Sigmoid colon (tissue), 7 donors: Measurements from ENCODE around the gene FBL. TPM values are rescaled to one million over a fixed set of nuclear protein-coding genes. Genes with fewer than 3 reads are reported as not detected.
"Not testable (repeated sequence)": the region's sequence is repeated elsewhere in the genome, so short reads cannot be mapped to it uniquely, and the experiment has no call there.

Experiments
- DNase-seq: peaks from one replicate; pipeline ENCODE4 v3.0.0-alpha.2; 2019
- H3K27ac ChIP-seq, 4 donors: fragments of 200-600 bp; sonication (generic); one replicate each; pipeline ENCODE4 v1.5.1; 2016 to 2019; ENCODE audit warnings: mild to moderate bottlenecking in 1 of 4
- H3K27me3 ChIP-seq, 3 donors: fragments of 200-600 bp; sonication (generic); one replicate each; pipeline ENCODE4 v1.5.1; 2019; ENCODE audit warnings: mild to moderate bottlenecking in 1 of 3
- H3K36me3 ChIP-seq, 4 donors: fragments of 200-600 bp; sonication (generic); one replicate each; pipeline ENCODE4 v1.5.1; 2016 to 2019
- H3K4me1 ChIP-seq, 4 donors: fragments of 200-600 bp; sonication (generic); one replicate each; pipeline ENCODE4 v1.5.1; 2017 to 2019
- H3K4me3 ChIP-seq, 4 donors: fragments of 200-600 bp; sonication (generic); one replicate each; pipeline ENCODE4 v1.5.1; 2017 to 2019; ENCODE audit warnings: mild to moderate bottlenecking in 2 of 4, moderate library complexity in 1 of 4
- H3K9me3 ChIP-seq, 4 donors: fragments of 200-600 bp in 3 of 4; sonication (generic) in 3 of 4; one replicate each; pipeline versions ENCODE4 v1.5.1 to v1.6.1; 2013 to 2019
- CTCF ChIP-seq, 4 experiments: fragments of 450-650 bp in 3 of 4; fragments of 200-600 bp in 1 of 4; IDR thresholded peaks; one replicate each; pipeline ENCODE4 v1.5.1; 2016 to 2019; ENCODE audit warnings: antibody characterized with exemption in 4 of 4, mild to moderate bottlenecking in 3 of 4, moderate library complexity in 2 of 4
- EP300 ChIP-seq, 4 donors: sonication (generic); formaldehyde crosslinking; IDR thresholded peaks; one replicate each; pipeline ENCODE4 v1.6.1; 2017; ENCODE audit warnings: antibody characterized with exemption in 4 of 4
- POLR2A ChIP-seq, 2 donors: fragments of 450-650 bp; IDR thresholded peaks; one replicate each; pipeline ENCODE4 v1.6.1; 2016; ENCODE audit warnings: antibody characterized with exemption in 2 of 2, mild to moderate bottlenecking in 2 of 2, moderate library complexity in 2 of 2
- POLR2AphosphoS5 ChIP-seq, 4 donors: sonication (generic); formaldehyde crosslinking; IDR thresholded peaks; one replicate each; pipeline ENCODE4 v1.6.1; 2017; ENCODE audit warnings: antibody characterized with exemption in 4 of 4
- WGBS, 2 donors: extraction: QIAGEN DNeasy Blood & Tissue Kit; methylation state at CpG; one replicate each; pipeline ENCODE4 v1.1.7; 2013; 5-methylcytosine and 5-hydroxymethylcytosine counted together
- intact Hi-C: fragments of 100-400 bp; cut with DNase I; formaldehyde crosslinking; loops from one replicate; pipeline ENCODE4 v1.15.1; 2023
- polyA plus RNA-seq, 3 donors: library from polyadenylated mRNA; stranded (reverse); fragments of 200-250 nt; gene quantifications; one replicate each; pipeline ENCODE4 v1.2.3, GENCODE V29; 2013
- total RNA-seq, 4 donors: library from RNA; depleted of rRNA; stranded (reverse); fragments of >200 nt; gene quantifications; one replicate each; pipeline ENCODE4 v1.1.0, GENCODE V29; 2016
- donor health status: healthy with polysubstance abuse.
- donor health status: Bipolar disorder and iron deficiency.
- donor health status: healthy.

The FBL gene
- total RNA-seq (100 to 1,000 TPM in 3 of 4 donors, 10 to 100 TPM in 1; 96.4 to 147 (median 109) TPM), polyA plus RNA-seq (100 to 1,000 TPM; 121 to 333 (median 225) TPM)

- Histone ChIP-seq H3K36me3 (no peaks in the 10 kb centered on the region), H3K9me3 (no peaks in the 10 kb centered on the region), H3K27ac (peak within 1 kb of the TSS; percentile 78 to 90 (median 87)), H3K27me3 (no peaks in the 10 kb centered on the region), H3K4me3 (peak within 1 kb of the TSS; percentile 80 to 92 (median 86)), H3K4me1 (peaks cover 0 to 40% (median 32%) of the 10 kb centered on the region in 4 donors)
- WGBS, 2 donors, result 0% methylated on average over 57 of the region's 57 CpGs
- intact Hi-C loops, result loop anchor here (1.0 to 5.0 kb wide), 4 partner anchors 21 to 151 kb away; partner anchors contain the start of gene ZNF546
- TF ChIP-seq POLR2AphosphoS5 (IDR thresholded peaks at IDR 0.05) (peak; percentile 86 to 92 (median 90)), EP300 (IDR thresholded peaks at IDR 0.05) (no peak), CTCF (IDR thresholded peaks at IDR 0.05) (no peak), POLR2A (IDR thresholded peaks at IDR 0.05) (peak in 1 of 2 donors; percentile 59)
- peak; percentile 97 for DNase-seq
Measured at GRCh38 chr19:39845933-39846677, at the start of gene FBL. FBL (minus strand) TSS chr19:39846379; CDS start chr19:39846300, 79 bp downstream.

- intact Hi-C loops, result not testable (repeated sequence)
- 93 to 94% methylated on average over 11 of the region's 11 CpGs for WGBS, 2 donors
Measured at GRCh38 chr19:39895096-39895495, 48.9 kb upstream of the FBL start.

GRCh38 chr19:39894236-39894606 lies 48.0 kb upstream of the FBL start:
- H3K4me3 ChIP-seq, H3K27ac ChIP-seq, H3K36me3 ChIP-seq, H3K9me3 ChIP-seq, DNase-seq, intact Hi-C loops, H3K4me1 ChIP-seq: not testable (repeated sequence)
- WGBS, 2 donors, result 88 to 96% methylated on average over 11 to 14 of the region's 16 CpGs
- H3K27me3 ChIP-seq, result peaks cover 0 to 21% (median 16%) of the 10 kb centered on the region in 3 donors

More at GRCh38 chr19:39895096-39895495, 48.9 kb upstream of the FBL start:
- H3K4me3 ChIP-seq, H3K9me3 ChIP-seq, H3K36me3 ChIP-seq, DNase-seq, H3K27ac ChIP-seq, H3K4me1 ChIP-seq: not testable (repeated sequence)
- H3K27me3 ChIP-seq, result peaks cover 0 to 21% (median 16%) of the 10 kb centered on the region in 3 donors

GRCh38 chr19:39893366-39894235 lies 47.4 kb upstream of the FBL start:
- DNase-seq, intact Hi-C loops, H3K27ac ChIP-seq, H3K4me3 ChIP-seq, H3K36me3 ChIP-seq, H3K4me1 ChIP-seq, H3K9me3 ChIP-seq: not testable (repeated sequence)
- H3K27me3 ChIP-seq, result peaks cover 0 to 21% (median 16%) of the 10 kb centered on the region in 3 donors
- WGBS, 2 donors, result 76 to 90% methylated on average over 25 to 27 of the region's 29 CpGs

GRCh38 chr19:39892506-39892902 lies 46.3 kb upstream of the FBL start:
- DNase-seq, H3K4me3 ChIP-seq, H3K9me3 ChIP-seq, intact Hi-C loops, H3K4me1 ChIP-seq, H3K27ac ChIP-seq, H3K36me3 ChIP-seq: not testable (repeated sequence)
- H3K27me3 ChIP-seq, result peaks cover 0 to 21% (median 16%) of the 10 kb centered on the region in 3 donors
- 75 to 85% methylated on average over 5 of the region's 5 CpGs for WGBS, 2 donors

- H3K36me3 ChIP-seq, H3K4me1 ChIP-seq, H3K9me3 ChIP-seq, intact Hi-C loops, DNase-seq, H3K27ac ChIP-seq, H3K4me3 ChIP-seq: not testable (repeated sequence)
- 67 to 79% methylated on average over 64 of the region's 64 CpGs for WGBS, 2 donors
- peaks cover 0 to 21% (median 16%) of the 10 kb centered on the region in 3 donors for H3K27me3 ChIP-seq
Measured at GRCh38 chr19:39891660-39892505, 45.7 kb upstream of the FBL start.
